WI38 (cell line): ENCODE measurements around the gene OR2F2.

Experiments
- H3K4me3 ChIP-seq: 2 replicates; pipeline ENCODE4 v1.5.1; 2011; ENCODE audit warnings: low read depth, mild to moderate bottlenecking, control low read depth, low read length
- CTCF ChIP-seq: IDR thresholded peaks from 2 replicates; pipeline ENCODE4 v1.5.1; 2012; ENCODE audit warnings: low read depth, mild to moderate bottlenecking, control low read depth, low read length

OR2F2 gene

GRCh38 chr7:143978585-143978984 is 43.6 kb downstream of the OR2F2 start:
- TF ChIP-seq CTCF: no peak
- no peak overlapping the region for H3K4me3 ChIP-seq

GRCh38 chr7:143979359-143979758 is 44.3 kb downstream of the OR2F2 start:
- no peak overlapping the region for H3K4me3 ChIP-seq
- TF ChIP-seq CTCF: no peak

DNA sequence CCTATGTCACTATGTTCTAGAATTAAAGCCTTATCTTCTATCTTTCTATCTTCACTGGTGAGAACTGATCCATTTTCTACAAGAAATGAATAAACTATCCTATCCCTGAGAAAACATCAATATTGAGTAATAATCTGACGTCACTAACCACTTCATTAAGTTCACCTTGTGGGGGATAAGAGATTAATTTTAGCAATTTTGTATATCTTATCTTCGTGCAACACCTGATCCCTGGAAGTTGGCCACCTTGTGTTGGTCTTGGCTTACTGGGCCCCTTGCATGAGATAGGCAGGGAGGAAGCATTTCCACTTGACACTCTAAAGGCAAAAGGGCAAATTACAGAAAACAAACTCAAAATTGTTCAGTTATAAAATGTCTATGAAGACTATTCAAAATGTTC is 45.0 kb downstream of the OR2F2 start:
- TF ChIP-seq CTCF: no peak
- H3K4me3 ChIP-seq: no peak overlapping the region

- no peak overlapping the region for H3K4me3 ChIP-seq
- no peak for TF ChIP-seq CTCF
Measured at GRCh38 chr7:143980746-143981510, 45.9 kb downstream of the OR2F2 start.

DNA sequence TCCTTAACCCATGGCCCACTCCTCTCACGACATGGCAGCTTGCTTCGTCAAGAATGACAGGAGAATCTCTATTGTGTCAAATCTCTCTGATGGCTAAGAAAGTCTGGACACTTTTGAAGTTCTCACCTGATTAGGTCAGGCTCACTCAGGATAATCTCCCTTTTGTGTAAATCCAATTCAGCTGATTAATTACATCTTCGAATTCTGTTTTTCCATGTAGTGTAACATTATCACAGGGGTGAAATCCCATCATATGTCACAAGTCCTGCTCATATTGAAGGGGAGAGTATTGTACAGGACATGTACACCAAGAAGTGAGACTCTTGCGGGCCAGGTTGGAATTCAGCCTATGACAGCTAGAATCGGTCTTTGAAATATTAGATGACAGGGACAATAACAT is 48.9 kb downstream of the OR2F2 start:
- TF ChIP-seq CTCF: no peak

More for the DNA sequence above, 48.9 kb downstream of the OR2F2 start:
- no peak overlapping the region for H3K4me3 ChIP-seq
